Caco-2 (cell line): ENCODE measurements around the gene ZSCAN21. TPM values are rescaled to one million over a fixed set of nuclear protein-coding genes. Genes with fewer than 3 reads are reported as not detected.

Experiments
- BruUV-seq: library from RNA; stranded (reverse); fragments of 400-500 nt; replicated peaks from 2 replicates; lab custom pipeline; 2021; lab: Mats Ljungman, UMichigan
- CTCF ChIA-PET: fragments of 300-600 bp; sonication (Branson Sonifier 250); formaldehyde crosslinking; loops from one replicate; lab custom pipeline; 2022; ENCODE audit warnings: antibody characterized with exemption; lab: Charles Lee
- POLR2A ChIA-PET: fragments of 300-600 bp; sonication (Branson Sonifier 250); formaldehyde crosslinking; loops from one replicate; lab custom pipeline; 2022; ENCODE audit warnings: antibody characterized with exemption; lab: Charles Lee
- DNase-seq, 2 experiments: peaks; one replicate each; pipeline versions ENCODE4 v3.0.0 to v3.0.0-alpha.2; 2020 to 2022
- H3K27me3 ChIP-seq: replicated peaks from 2 replicates; pipeline ENCODE4 v1.6.0; 2011; ENCODE audit warnings: low read length; ENCODE audit not compliant: control insufficient read depth, insufficient read depth
- H3K36me3 ChIP-seq: 2 replicates; pipeline ENCODE4 v1.5.1; 2011; ENCODE audit warnings: low read length; ENCODE audit not compliant: control insufficient read depth, insufficient read depth
- H3K4me1 ChIP-seq: fragments of 250-450 bp; sonication (Bioruptor Pico); 2 replicates; pipeline ENCODE4 v1.5.1; 2020; ENCODE audit warnings: mild to moderate bottlenecking
- H3K4me3 ChIP-seq: 2 replicates; pipeline ENCODE4 v1.5.1; 2011; ENCODE audit warnings: low read depth, mild to moderate bottlenecking, control low read depth, low read length
- H3K9me3 ChIP-seq: fragments of 250-450 bp; sonication (Bioruptor Pico); 2 replicates; pipeline ENCODE4 v1.5.1; 2020; ENCODE audit warnings: mild to moderate bottlenecking, moderate library complexity
- H3K27ac Mint-ChIP-seq: one replicate; pipeline ENCODE4 v1.8.0; 2022; ENCODE audit warnings: mixed read lengths; ENCODE audit not compliant: unreplicated experiment
- H3K27me3 Mint-ChIP-seq: one replicate; pipeline ENCODE4 v1.8.0; 2022; ENCODE audit warnings: mixed read lengths; ENCODE audit not compliant: insufficient read depth, unreplicated experiment
- H3K36me3 Mint-ChIP-seq: one replicate; pipeline ENCODE4 v1.8.0; 2022; ENCODE audit warnings: mild to moderate bottlenecking, mixed read lengths; ENCODE audit not compliant: insufficient read depth, unreplicated experiment
- H3K4me1 Mint-ChIP-seq: one replicate; pipeline ENCODE4 v1.8.0; 2022; ENCODE audit warnings: low read depth, mixed read lengths; ENCODE audit not compliant: unreplicated experiment
- H3K4me3 Mint-ChIP-seq: one replicate; pipeline ENCODE4 v1.8.0; 2022; ENCODE audit warnings: mild to moderate bottlenecking, moderate library complexity, mixed read lengths; ENCODE audit not compliant: unreplicated experiment
- H3K9me3 Mint-ChIP-seq: one replicate; pipeline ENCODE4 v1.8.0; 2022; ENCODE audit warnings: mixed read lengths; ENCODE audit not compliant: unreplicated experiment
- CTCF ChIP-seq, 2 experiments: fragments of 200-600 bp in 1 of 2; IDR thresholded peaks; 1 replicate in 1 of 2; 2 replicates in 1 of 2; pipeline versions ENCODE4 v1.5.1 to v1.8.0; 2011 to 2022; ENCODE audit warnings: antibody characterized with exemption in 1 of 2, control low read depth in 1 of 2, inconsistent platforms in 1 of 2, low read depth in 1 of 2, low read length in 1 of 2, mild to moderate bottlenecking in 1 of 2, moderate library complexity in 1 of 2; ENCODE audit not compliant: insufficient read depth in 1 of 2, severe bottlenecking in 1 of 2, unreplicated experiment in 1 of 2
- intact Hi-C: fragments of 100-400 bp; cut with micrococcal nuclease; formaldehyde crosslinking; loops from one replicate; pipeline ENCODE4 v1.10.0; 2022; ENCODE audit not compliant: unreplicated experiment
- total RNA-seq: library from RNA; stranded (reverse); gene quantifications from 2 replicates; pipeline ENCODE4 v1.2.3, GENCODE V29; 2022

The ZSCAN21 gene
- total RNA-seq, 1 experiment from 2014 or later = 16.7 TPM

- Histone ChIP-seq H3K9me3 (no peaks in the 10 kb centered on the region), H3K36me3 (no peaks in the 10 kb centered on the region; the same call in 1 of the 2 replicates), H3K27me3 (no peaks in the 10 kb centered on the region), H3K4me3 (no peak overlapping the region), H3K4me1 (no peaks in the 10 kb centered on the region; the same call in 1 of the 2 replicates)
- Mint-ChIP-seq H3K36me3 (peaks cover 66% of the 10 kb centered on the region), H3K9me3 (no peaks in the 10 kb centered on the region), H3K4me1 (no peaks in the 10 kb centered on the region), H3K27me3 (no peaks in the 10 kb centered on the region), H3K4me3 (no peak overlapping the region), H3K27ac (no peak overlapping the region)
- TF ChIP-seq CTCF (IDR thresholded peaks at IDR 0.05; ENCODE audit: insufficient read depth in 1 of 2, low read depth in 1 of 2, low read length in 1 of 2, severe bottlenecking in 1 of 2, unreplicated experiment in 1 of 2) = no peak
- BruUV-seq = no TSS peak
- intact Hi-C loops = no loop called here
- ChIA-PET CTCF (interaction anchor here (1.4 kb wide), 1 partner anchor 69 kb away, joined by 4 read pairs; no protein-coding TSS in a partner anchor), POLR2A (interaction anchor here (0.5 kb wide), 1 partner anchor 1382 kb away, joined by 7 read pairs; no protein-coding TSS in a partner anchor)
- no peak for DNase-seq
These were observed 13.8 kb downstream of the ZSCAN21 start for GRCh38 chr7:100063376-100063775.

- intact Hi-C loops = no loop called here
- DNase-seq = no peak
- H3K27ac Mint-ChIP-seq = no peak overlapping the region
- ChIA-PET CTCF (interaction anchor here (0.6 to 1.4 kb wide), 3 partner anchors 21 to 70 kb away, joined by 3 to 4 read pairs (median 4); no protein-coding TSS in a partner anchor), POLR2A (no interaction called here)
- Histone ChIP-seq H3K4me1 (no peaks in the 10 kb centered on the region; the same call in 1 of the 2 replicates), H3K4me3 (no peak overlapping the region), H3K27me3 (no peaks in the 10 kb centered on the region), H3K36me3 (no peaks in the 10 kb centered on the region; the same call in 1 of the 2 replicates), H3K9me3 (no peaks in the 10 kb centered on the region)
- H3K9me3 Mint-ChIP-seq = no peaks in the 10 kb centered on the region
- H3K4me3 Mint-ChIP-seq = no peak overlapping the region
- H3K4me1 Mint-ChIP-seq = no peaks in the 10 kb centered on the region
- H3K27me3 Mint-ChIP-seq = no peaks in the 10 kb centered on the region
- TSS peak; percentile 39 for BruUV-seq
- peaks cover 61% of the 10 kb centered on the region for H3K36me3 Mint-ChIP-seq
- TF ChIP-seq CTCF (IDR thresholded peaks at IDR 0.05; ENCODE audit: insufficient read depth in 1 of 2, low read depth in 1 of 2, low read length in 1 of 2, severe bottlenecking in 1 of 2, unreplicated experiment in 1 of 2) = no peak
These were observed 14.6 kb downstream of the ZSCAN21 start for GRCh38 chr7:100064162-100064561.

GRCh38 chr7:100065452-100066186 lies 16.0 kb downstream of the ZSCAN21 start:
- Histone ChIP-seq H3K27me3 (no peaks in the 10 kb centered on the region), H3K36me3 (peaks cover 6% of the 10 kb centered on the region), H3K4me1 (no peaks in the 10 kb centered on the region; the same call in 1 of the 2 replicates), H3K9me3 (peaks cover 2% of the 10 kb centered on the region), H3K4me3 (no peak overlapping the region)
- no peak for TF ChIP-seq CTCF (IDR thresholded peaks at IDR 0.05; ENCODE audit: insufficient read depth in 1 of 2, low read depth in 1 of 2, low read length in 1 of 2, severe bottlenecking in 1 of 2, unreplicated experiment in 1 of 2)
- Mint-ChIP-seq H3K9me3 (peaks cover 6% of the 10 kb centered on the region), H3K27me3 (no peaks in the 10 kb centered on the region), H3K4me3 (no peak overlapping the region), H3K4me1 (no peaks in the 10 kb centered on the region), H3K27ac (no peak overlapping the region), H3K36me3 (peaks cover 65% of the 10 kb centered on the region)
- intact Hi-C loops = no loop called here
- ChIA-PET POLR2A (no interaction called here), CTCF (no interaction called here)
- no TSS peak for BruUV-seq
- no peak for DNase-seq
